H9 (cell line): ENCODE results near the gene HHAT. TPM values are rescaled to one million over a fixed set of nuclear protein-coding genes. Genes with fewer than 3 reads are reported as not detected.

Experiments
- DNase-seq: peaks from one replicate; pipeline ENCODE4 v3.0.0-alpha.2; 2017
- H2AFZ ChIP-seq: one replicate; pipeline ENCODE4 v1.6.1; 2013; ENCODE audit warnings: mild to moderate bottlenecking, low read length, control low read depth, moderate library complexity
- H2AK5ac ChIP-seq: 2 replicates; pipeline ENCODE4 v1.6.1; 2013; ENCODE audit warnings: low read length, control low read depth, mixed read lengths; ENCODE audit not compliant: insufficient read length
- H2BK120ac ChIP-seq: one replicate; pipeline ENCODE4 v1.6.1; 2013; ENCODE audit warnings: low read depth, mild to moderate bottlenecking, low read length, control low read depth, inconsistent platforms; ENCODE audit not compliant: poor library complexity, severe bottlenecking
- H2BK12ac ChIP-seq: 2 replicates; pipeline ENCODE4 v1.6.1; 2013; ENCODE audit warnings: low read length, control low read depth, mixed read lengths, low read depth; ENCODE audit not compliant: insufficient read length
- H2BK15ac ChIP-seq: 2 replicates; pipeline ENCODE4 v1.6.1; 2013; ENCODE audit warnings: low read depth, low read length, control low read depth
- H2BK20ac ChIP-seq: one replicate; pipeline ENCODE4 v1.6.1; 2013; ENCODE audit warnings: low read depth, mild to moderate bottlenecking, low read length, control low read depth, inconsistent platforms; ENCODE audit not compliant: poor library complexity, severe bottlenecking
- H2BK5ac ChIP-seq: 2 replicates; pipeline ENCODE4 v1.6.1; 2013; ENCODE audit warnings: low read length, control low read depth, mixed read lengths; ENCODE audit not compliant: insufficient read length
- H3K14ac ChIP-seq: 2 replicates; pipeline ENCODE4 v1.6.1; 2013; ENCODE audit warnings: low read length, control low read depth; ENCODE audit not compliant: insufficient read depth
- H3K18ac ChIP-seq: 2 replicates; pipeline ENCODE4 v1.6.1; 2013; ENCODE audit warnings: low read depth, mild to moderate bottlenecking, mixed read lengths, low read length, control low read depth; ENCODE audit not compliant: insufficient read length
- H3K23ac ChIP-seq: 2 replicates; pipeline ENCODE4 v1.6.1; 2013; ENCODE audit warnings: low read length, control low read depth, mixed read lengths, low read depth; ENCODE audit not compliant: insufficient read length
- H3K23me2 ChIP-seq: 2 replicates; pipeline ENCODE4 v1.6.1; 2013; ENCODE audit warnings: low read depth, mild to moderate bottlenecking, mixed read lengths, low read length, control low read depth; ENCODE audit not compliant: insufficient read length, poor library complexity, severe bottlenecking
- H3K27ac ChIP-seq: 2 replicates; pipeline ENCODE4 v1.5.1; 2013; ENCODE audit warnings: low read length, control low read depth, mixed read lengths, low read depth; ENCODE audit not compliant: insufficient read length
- H3K27me3 ChIP-seq: 2 replicates; pipeline ENCODE4 v1.6.1; 2013; ENCODE audit warnings: low read length, control low read depth, inconsistent platforms; ENCODE audit not compliant: insufficient read depth
- H3K4ac ChIP-seq: 2 replicates; pipeline ENCODE4 v1.6.1; 2013; ENCODE audit warnings: low read depth, mild to moderate bottlenecking, control low read depth, inconsistent platforms, low read length, moderate library complexity
- H3K4me1 ChIP-seq: 2 replicates; pipeline ENCODE4 v1.6.1; 2013; ENCODE audit warnings: low read length, control low read depth, inconsistent platforms; ENCODE audit not compliant: insufficient read depth
- H3K4me2 ChIP-seq: 2 replicates; pipeline ENCODE4 v1.6.1; 2013; ENCODE audit warnings: low read length, control low read depth, mixed read lengths; ENCODE audit not compliant: insufficient read length, insufficient read depth
- H3K56ac ChIP-seq: 2 replicates; pipeline ENCODE4 v1.6.1; 2013; ENCODE audit warnings: low read depth, mild to moderate bottlenecking, mixed read lengths, low read length, control low read depth; ENCODE audit not compliant: insufficient read length
- H3K79me1 ChIP-seq: 2 replicates; pipeline ENCODE4 v1.6.1; 2013; ENCODE audit warnings: low read depth, mild to moderate bottlenecking, moderate library complexity, low read length, control low read depth, inconsistent platforms; ENCODE audit not compliant: insufficient read depth, poor library complexity, severe bottlenecking
- H3K79me2 ChIP-seq: 2 replicates; pipeline ENCODE4 v1.6.1; 2013; ENCODE audit warnings: low read length, control low read depth, inconsistent platforms; ENCODE audit not compliant: insufficient read depth
- H3K9ac ChIP-seq: 2 replicates; pipeline ENCODE4 v1.6.1; 2013; ENCODE audit warnings: low read length, control low read depth, mixed read lengths; ENCODE audit not compliant: insufficient read length; ENCODE audit errors: extremely low read depth
- H3K9me3 ChIP-seq: one replicate; pipeline ENCODE4 v1.6.1; 2013; ENCODE audit warnings: low read depth, low read length, inconsistent platforms; ENCODE audit not compliant: control insufficient read depth
- H3T11ph ChIP-seq: one replicate; pipeline ENCODE4 v1.6.1; 2013; ENCODE audit warnings: mild to moderate bottlenecking, low read length, control low read depth, inconsistent platforms
- H4K20me1 ChIP-seq: one replicate; pipeline ENCODE4 v1.6.1; 2013; ENCODE audit not compliant: control insufficient read depth, insufficient read length, insufficient read depth
- H4K5ac ChIP-seq: 2 replicates; pipeline ENCODE4 v1.6.1; 2013; ENCODE audit warnings: low read depth, mild to moderate bottlenecking, mixed read lengths, low read length, control low read depth; ENCODE audit not compliant: insufficient read length
- H4K8ac ChIP-seq: replicated peaks from 2 replicates; pipeline ENCODE4 v1.6.1; 2013; ENCODE audit warnings: low read length, control low read depth, mixed read lengths, low read depth; ENCODE audit not compliant: insufficient read length
- H4K91ac ChIP-seq: 2 replicates; pipeline ENCODE4 v1.6.1; 2013; ENCODE audit warnings: low read depth, mild to moderate bottlenecking, moderate library complexity, mixed read lengths, low read length, control low read depth; ENCODE audit not compliant: insufficient read length
- H3K27ac Mint-ChIP-seq, 3 experiments: 2 replicates in 2 of 3; 3 replicates in 1 of 3; pipeline ENCODE4 v1.8.0; 2020 to 2021; ENCODE audit warnings: mixed read lengths in 3 of 3, mild to moderate bottlenecking in 1 of 3, moderate library complexity in 1 of 3
- H3K27me3 Mint-ChIP-seq: 2 replicates; pipeline ENCODE4 v1.8.0; 2021; ENCODE audit warnings: low read depth, mild to moderate bottlenecking, moderate library complexity, mixed read lengths
- H3K36me3 Mint-ChIP-seq, 3 experiments: 2 replicates in 2 of 3; 3 replicates in 1 of 3; pipeline ENCODE4 v1.8.0; 2020 to 2021; ENCODE audit warnings: low read depth in 3 of 3, mixed read lengths in 3 of 3; ENCODE audit not compliant: insufficient read depth in 1 of 3
- H3K4me1 Mint-ChIP-seq, 2 experiments: 2 replicates each; pipeline ENCODE4 v1.8.0; 2020; ENCODE audit warnings: mixed read lengths in 2 of 2
- H3K4me3 Mint-ChIP-seq, 2 experiments: 2 replicates in 1 of 2; 3 replicates in 1 of 2; pipeline ENCODE4 v1.8.0; 2020 to 2021; ENCODE audit warnings: mild to moderate bottlenecking in 2 of 2, mixed read lengths in 2 of 2, moderate library complexity in 1 of 2
- H3K9me3 Mint-ChIP-seq, 2 experiments: 2 replicates in 1 of 2; 3 replicates in 1 of 2; pipeline ENCODE4 v1.8.0; 2020; ENCODE audit warnings: mild to moderate bottlenecking in 2 of 2, mixed read lengths in 2 of 2, moderate library complexity in 1 of 2
- CTCF ChIP-seq: fragments of 200-600 bp; sonication (generic); conservative IDR thresholded peaks from 3 replicates; pipeline ENCODE4 v1.8.0; 2021; ENCODE audit warnings: antibody characterized with exemption, mild to moderate bottlenecking
- WGBS: extraction: QIAGEN DNeasy Blood & Tissue Kit; methylation state at CpG from one replicate; pipeline ENCODE4 v1.1.7; 2013; ENCODE audit warnings: missing lambda C conversion rate, low lambda C conversion rate, mixed read lengths; ENCODE audit not compliant: insufficient read length; ENCODE audit errors: extremely low coverage; 5-methylcytosine and 5-hydroxymethylcytosine counted together
- total RNA-seq: library from RNA; stranded (reverse); gene quantifications from 2 replicates; pipeline ENCODE4 v1.2.1, GENCODE V29; 2021

Gene HHAT
- total RNA-seq, 1 experiment from 2014 or later = 0.48 TPM

GRCh38 chr1:210603123-210603522 lies 274.4 kb downstream of the HHAT start:
- Histone ChIP-seq H3K4ac (no peak overlapping the region), H2BK20ac (no peak overlapping the region), H3T11ph (no peak overlapping the region), H4K8ac (no peak overlapping the region), H3K56ac (no peak overlapping the region), H3K79me2 (no peaks in the 10 kb centered on the region), H4K5ac (no peak overlapping the region), H4K20me1 (no peaks in the 10 kb centered on the region), H3K27ac (no peak overlapping the region), H3K79me1 (no peaks in the 10 kb centered on the region), H3K14ac (no peak overlapping the region), H3K4me1 (no peaks in the 10 kb centered on the region), H3K9me3 (no peaks in the 10 kb centered on the region), H4K91ac (no peak overlapping the region), H2BK15ac (no peak overlapping the region), H2BK120ac (no peak overlapping the region), H2BK5ac (no peak overlapping the region), H2AK5ac (no peak overlapping the region), H3K23me2 (no peaks in the 10 kb centered on the region), H3K23ac (no peak overlapping the region), H3K18ac (no peak overlapping the region), H2AFZ (no peak overlapping the region), H2BK12ac (no peak overlapping the region), H3K9ac (no peak overlapping the region), H3K27me3 (no peaks in the 10 kb centered on the region), H3K4me2 (no peak overlapping the region)
- H3K27ac Mint-ChIP-seq = no peak overlapping the region
- H3K36me3 Mint-ChIP-seq = no peaks in the 10 kb centered on the region
- WGBS = no CpG with 5 or more reads among the region's 4 CpGs
- peaks cover 3% of the 10 kb centered on the region; the same call in 1 of the 2 replicates for H3K27me3 Mint-ChIP-seq
- no peak overlapping the region for H3K4me3 Mint-ChIP-seq
- no peak for TF ChIP-seq CTCF
- DNase-seq = no peak
- H3K9me3 Mint-ChIP-seq = no peaks in the 10 kb centered on the region; a peak in 1 of 5 replicates
- peaks cover under 1 to 8% of the 10 kb centered on the region in 2 experiments; a peak in 3 of 4 replicates for H3K4me1 Mint-ChIP-seq
